ENCODE data around the gene ANKRD31. TPM values are rescaled to one million over a fixed set of nuclear protein-coding genes. Genes with fewer than 3 reads are reported as not detected.

ANKRD31 gene
- total RNA-seq, 1 experiment from 2014 or later = 0.30 TPM

- no peak overlapping the region for H3K27ac ChIP-seq (ENCODE audit: low read depth, low read length)
- H3K79me2 ChIP-seq (ENCODE audit: insufficient read depth, low read length) = no peaks in the 10 kb centered on the region
- no peak overlapping the region for H2AFZ ChIP-seq (ENCODE audit: low read depth, low read length, poor library complexity, severe bottlenecking)
- intact Hi-C loops (cut with micrococcal nuclease) = no loop called here
- TF ChIP-seq, protein P1, sequence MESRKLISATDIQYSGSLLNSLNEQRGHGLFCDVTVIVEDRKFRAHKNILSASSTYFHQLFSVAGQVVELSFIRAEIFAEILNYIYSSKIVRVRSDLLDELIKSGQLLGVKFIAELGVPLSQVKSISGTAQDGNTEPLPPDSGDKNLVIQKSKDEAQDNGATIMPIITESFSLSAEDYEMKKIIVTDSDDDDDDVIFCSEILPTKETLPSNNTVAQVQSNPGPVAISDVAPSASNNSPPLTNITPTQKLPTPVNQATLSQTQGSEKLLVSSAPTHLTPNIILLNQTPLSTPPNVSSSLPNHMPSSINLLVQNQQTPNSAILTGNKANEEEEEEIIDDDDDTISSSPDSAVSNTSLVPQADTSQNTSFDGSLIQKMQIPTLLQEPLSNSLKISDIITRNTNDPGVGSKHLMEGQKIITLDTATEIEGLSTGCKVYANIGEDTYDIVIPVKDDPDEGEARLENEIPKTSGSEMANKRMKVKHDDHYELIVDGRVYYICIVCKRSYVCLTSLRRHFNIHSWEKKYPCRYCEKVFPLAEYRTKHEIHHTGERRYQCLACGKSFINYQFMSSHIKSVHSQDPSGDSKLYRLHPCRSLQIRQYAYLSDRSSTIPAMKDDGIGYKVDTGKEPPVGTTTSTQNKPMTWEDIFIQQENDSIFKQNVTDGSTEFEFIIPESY (IDR thresholded peaks at IDR 0.05; ENCODE audit: extremely low read depth, insufficient replicate concordance, low read length) = no peak
- TF ChIP-seq EGR1 (IDR thresholded peaks at IDR 0.05; ENCODE audit: low read depth) = no peak
- TF ChIP-seq ZFX (IDR thresholded peaks at IDR 0.05) = no peak
- TF ChIP-seq ELF1 (IDR thresholded peaks at IDR 0.05; ENCODE audit: borderline replicate concordance, low read depth) = no peak
- TF ChIP-seq YY1 (IDR thresholded peaks at IDR 0.05; ENCODE audit: extremely low read depth, insufficient replicate concordance, low read depth, low read length) = no peak
- no peak for TF ChIP-seq FOSL1 (IDR thresholded peaks at IDR 0.05; ENCODE audit: low read depth)
- no peak for TF ChIP-seq EZH2 (IDR thresholded peaks at IDR 0.05)
- no peak for TF ChIP-seq EZH2phosphoT487 (IDR thresholded peaks at IDR 0.05; ENCODE audit: borderline replicate concordance)
- no peak for TF ChIP-seq REST (IDR thresholded peaks at IDR 0.05; ENCODE audit: low read depth)
- no peak for TF ChIP-seq POLR2AphosphoS5 (IDR thresholded peaks at IDR 0.05; ENCODE audit: low read depth, low read length)
- TF ChIP-seq ATF3 (IDR thresholded peaks at IDR 0.05) = no peak
- TF ChIP-seq RAD21 (IDR thresholded peaks at IDR 0.05; ENCODE audit: low read depth) = no peak
- DNase-seq (ENCODE audit: low read depth, low spot score) = no peak
- H3K9me2 ChIP-seq (ENCODE audit: insufficient read depth) = no peaks in the 10 kb centered on the region
- H3K9ac ChIP-seq (ENCODE audit: low read length) = no peak overlapping the region
- POLR2A ChIA-PET = no interaction called here
- no peaks in the 10 kb centered on the region for H3K4me1 ChIP-seq (ENCODE audit: control insufficient read depth in 1 of 2, insufficient read depth in 2 of 2, low read length in 2 of 2)
- ATAC-seq = no peak
- H3K4me2 ChIP-seq (ENCODE audit: low read length) = no peak overlapping the region
- H4K20me1 ChIP-seq (ENCODE audit: insufficient read depth) = no peaks in the 10 kb centered on the region
- no peak overlapping the region for H3K4me3 ChIP-seq (replicated peaks in 1 of 2; ENCODE audit: low read depth in 1 of 2, low read length in 2 of 2)
- RAD21 ChIA-PET (ENCODE audit: low non-redundant PET in 1 of 2, low total read pairs in 2 of 2, uncharacterized antibody in 2 of 2, unreplicated experiment in 2 of 2) = no interaction called here
- no peaks in the 10 kb centered on the region for H3K36me3 ChIP-seq (ENCODE audit: control insufficient read depth in 1 of 2, insufficient read depth in 2 of 2, low read length in 2 of 2)
- BruUV-seq (replicated peaks) = no TSS peak
- CTCF ChIA-PET = interaction anchor here (1.3 kb wide), 1 partner anchor 22 kb away, joined by 4 read pairs; no protein-coding TSS in a partner anchor
- H3K27me3 ChIP-seq (ENCODE audit: insufficient read depth, low read length) = no peaks in the 10 kb centered on the region
- H3K9me3 ChIP-seq (ENCODE audit: control insufficient read depth in 1 of 2, insufficient read depth in 1 of 2, low read depth in 1 of 2, low read length in 2 of 2) = no peaks in the 10 kb centered on the region
These were observed 164.6 kb downstream of the ANKRD31 start for GRCh38 chr5:75072061-75072460.

Data from HCT116 (cell line).